Caco-2 (cell line): ENCODE results near the gene MAP2K5. TPM values are rescaled to one million over a fixed set of nuclear protein-coding genes. Genes with fewer than 3 reads are reported as not detected.
"Not testable (repeated sequence)": the region's sequence is repeated elsewhere in the genome, so short reads cannot be mapped to it uniquely, and the experiment has no call there.

Experiments
- BruUV-seq: library from RNA; stranded (reverse); fragments of 400-500 nt; replicated peaks from 2 replicates; lab custom pipeline; 2021; lab: Mats Ljungman, UMichigan
- CTCF ChIA-PET: fragments of 300-600 bp; sonication (Branson Sonifier 250); formaldehyde crosslinking; loops from one replicate; lab custom pipeline; 2022; ENCODE audit warnings: antibody characterized with exemption; lab: Charles Lee
- POLR2A ChIA-PET: fragments of 300-600 bp; sonication (Branson Sonifier 250); formaldehyde crosslinking; loops from one replicate; lab custom pipeline; 2022; ENCODE audit warnings: antibody characterized with exemption; lab: Charles Lee
- DNase-seq, 2 experiments: peaks; one replicate each; pipeline versions ENCODE4 v3.0.0 to v3.0.0-alpha.2; 2020 to 2022
- H3K27me3 ChIP-seq: replicated peaks from 2 replicates; pipeline ENCODE4 v1.6.0; 2011; ENCODE audit warnings: low read length; ENCODE audit not compliant: control insufficient read depth, insufficient read depth
- H3K36me3 ChIP-seq: 2 replicates; pipeline ENCODE4 v1.5.1; 2011; ENCODE audit warnings: low read length; ENCODE audit not compliant: control insufficient read depth, insufficient read depth
- H3K4me1 ChIP-seq: fragments of 250-450 bp; sonication (Bioruptor Pico); 2 replicates; pipeline ENCODE4 v1.5.1; 2020; ENCODE audit warnings: mild to moderate bottlenecking
- H3K4me3 ChIP-seq: 2 replicates; pipeline ENCODE4 v1.5.1; 2011; ENCODE audit warnings: low read depth, mild to moderate bottlenecking, control low read depth, low read length
- H3K9me3 ChIP-seq: fragments of 250-450 bp; sonication (Bioruptor Pico); 2 replicates; pipeline ENCODE4 v1.5.1; 2020; ENCODE audit warnings: mild to moderate bottlenecking, moderate library complexity
- H3K27ac Mint-ChIP-seq: one replicate; pipeline ENCODE4 v1.8.0; 2022; ENCODE audit warnings: mixed read lengths; ENCODE audit not compliant: unreplicated experiment
- H3K27me3 Mint-ChIP-seq: one replicate; pipeline ENCODE4 v1.8.0; 2022; ENCODE audit warnings: mixed read lengths; ENCODE audit not compliant: insufficient read depth, unreplicated experiment
- H3K36me3 Mint-ChIP-seq: one replicate; pipeline ENCODE4 v1.8.0; 2022; ENCODE audit warnings: mild to moderate bottlenecking, mixed read lengths; ENCODE audit not compliant: insufficient read depth, unreplicated experiment
- H3K4me1 Mint-ChIP-seq: one replicate; pipeline ENCODE4 v1.8.0; 2022; ENCODE audit warnings: low read depth, mixed read lengths; ENCODE audit not compliant: unreplicated experiment
- H3K4me3 Mint-ChIP-seq: one replicate; pipeline ENCODE4 v1.8.0; 2022; ENCODE audit warnings: mild to moderate bottlenecking, moderate library complexity, mixed read lengths; ENCODE audit not compliant: unreplicated experiment
- H3K9me3 Mint-ChIP-seq: one replicate; pipeline ENCODE4 v1.8.0; 2022; ENCODE audit warnings: mixed read lengths; ENCODE audit not compliant: unreplicated experiment
- CTCF ChIP-seq, 2 experiments: fragments of 200-600 bp in 1 of 2; IDR thresholded peaks; 1 replicate in 1 of 2; 2 replicates in 1 of 2; pipeline versions ENCODE4 v1.5.1 to v1.8.0; 2011 to 2022; ENCODE audit warnings: antibody characterized with exemption in 1 of 2, control low read depth in 1 of 2, inconsistent platforms in 1 of 2, low read depth in 1 of 2, low read length in 1 of 2, mild to moderate bottlenecking in 1 of 2, moderate library complexity in 1 of 2; ENCODE audit not compliant: insufficient read depth in 1 of 2, severe bottlenecking in 1 of 2, unreplicated experiment in 1 of 2
- intact Hi-C: fragments of 100-400 bp; cut with micrococcal nuclease; formaldehyde crosslinking; loops from one replicate; pipeline ENCODE4 v1.10.0; 2022; ENCODE audit not compliant: unreplicated experiment
- total RNA-seq: library from RNA; stranded (reverse); gene quantifications from 2 replicates; pipeline ENCODE4 v1.2.3, GENCODE V29; 2022

Gene MAP2K5
- total RNA-seq, 1 experiment from 2014 or later = 12.2 TPM

- Histone ChIP-seq H3K9me3 (no peaks in the 10 kb centered on the region), H3K36me3 (no peaks in the 10 kb centered on the region), H3K4me1 (no peaks in the 10 kb centered on the region), H3K27me3 (no peaks in the 10 kb centered on the region), H3K4me3 (no peak overlapping the region)
- CTCF ChIA-PET = no interaction called here
- Mint-ChIP-seq H3K4me1 (no peaks in the 10 kb centered on the region), H3K27me3 (no peaks in the 10 kb centered on the region), H3K4me3 (no peak overlapping the region), H3K36me3 (no peaks in the 10 kb centered on the region), H3K27ac (no peak overlapping the region), H3K9me3 (peaks cover 1% of the 10 kb centered on the region)
- no TSS peak for BruUV-seq
- no peak for TF ChIP-seq CTCF (IDR thresholded peaks at IDR 0.05; ENCODE audit: insufficient read depth in 1 of 2, low read depth in 1 of 2, low read length in 1 of 2, severe bottlenecking in 1 of 2, unreplicated experiment in 1 of 2)
- DNase-seq = no peak
- POLR2A ChIA-PET = no interaction called here
- intact Hi-C loops = no loop called here
Measured at GRCh38 chr15:67660874-67661606, 118.5 kb downstream of the MAP2K5 start.

- DNase-seq = no peak
- Mint-ChIP-seq H3K9me3 (no peaks in the 10 kb centered on the region), H3K4me1 (no peaks in the 10 kb centered on the region), H3K4me3 (no peak overlapping the region), H3K27me3 (no peaks in the 10 kb centered on the region), H3K36me3 (no peaks in the 10 kb centered on the region), H3K27ac (no peak overlapping the region)
- intact Hi-C loops = no loop called here
- ChIA-PET POLR2A (no interaction called here), CTCF (no interaction called here)
- Histone ChIP-seq H3K4me3 (no peak overlapping the region), H3K4me1 (no peaks in the 10 kb centered on the region), H3K27me3 (no peaks in the 10 kb centered on the region), H3K9me3 (0 out of 2 replicates have a peak, but pooled peaks cover 3% of the 10 kb centered on the region), H3K36me3 (no peaks in the 10 kb centered on the region)
- no TSS peak for BruUV-seq
- TF ChIP-seq CTCF (IDR thresholded peaks at IDR 0.05; ENCODE audit: insufficient read depth in 1 of 2, low read depth in 1 of 2, low read length in 1 of 2, severe bottlenecking in 1 of 2, unreplicated experiment in 1 of 2) = no peak
Measured at GRCh38 chr15:67670647-67671305, 128.3 kb downstream of the MAP2K5 start.

- H3K36me3 ChIP-seq, H3K9me3 Mint-ChIP-seq, H3K27ac Mint-ChIP-seq, H3K4me3 ChIP-seq, BruUV-seq, H3K27me3 Mint-ChIP-seq, POLR2A ChIA-PET, CTCF ChIA-PET, H3K36me3 Mint-ChIP-seq, intact Hi-C loops, H3K27me3 ChIP-seq, H3K4me3 Mint-ChIP-seq, DNase-seq, H3K9me3 ChIP-seq, H3K4me1 Mint-ChIP-seq, H3K4me1 ChIP-seq: not testable (repeated sequence)
Measured at GRCh38 chr15:67672834-67673233, 130.3 kb downstream of the MAP2K5 start.
